Vein endothelial cell (primary cell): Measurements from ENCODE around the gene ATP1A2. TPM values are rescaled to one million over a fixed set of nuclear protein-coding genes. Genes with fewer than 3 reads are reported as not detected.

Experiments used
- total RNA-seq: library from RNA; depleted of rRNA; stranded (reverse); fragments of >200 nt; gene quantifications from 2 replicates; pipeline ENCODE4 v1.2.3, GENCODE V29; 2012

Gene ATP1A2
- total RNA-seq, result not detected in 2 replicates

GRCh38 chr1:160115545-160116282 lies at the start of gene ATP1A2:
TSS of gene ATP1A2 (plus strand) at chr1:160115759. CDS start at chr1:160115862, 103 bp downstream.

GRCh38 chr1:160069460-160070231 lies 45.9 kb upstream of the ATP1A2 start, which contains the start of gene KCNJ10:
TSS of gene KCNJ10 (minus strand) at chr1:160070160. CDS start at chr1:160042532, 27,628 bp downstream.

GRCh38 chr1:160081261-160081936 lies 34.2 kb upstream of the ATP1A2 start, which contains the start of gene KCNJ9:
TSS of gene KCNJ9 (plus strand) at chr1:160081538. CDS start at chr1:160084031, 2,493 bp downstream.

GRCh38 chr1:160097911-160098851 lies 17.4 kb upstream of the ATP1A2 start, which contains the start of gene IGSF8:
TSS of gene IGSF8 (minus strand) at chr1:160098619. CDS start at chr1:160098472, 147 bp downstream.

GRCh38 chr1:160151303-160151702 lies 35.7 kb downstream of the ATP1A2 start, which contains the start of gene ATP1A4:
TSS of gene ATP1A4 (plus strand) at chr1:160151603. CDS start at chr1:160152041, 438 bp downstream.

GRCh38 chr1:160189649-160190625 lies 74.4 kb downstream of the ATP1A2 start, which contains the start of gene CASQ1:
TSS of gene CASQ1 (plus strand) at chr1:160190575. CDS start at chr1:160190752, 177 bp downstream.

Other genes starting within 250 kb of the ATP1A2 start
- gene CFAP45, start 215.6 kb upstream of the ATP1A2 start, total RNA-seq, result 0.65 and 1.5 TPM in 2 replicates
- gene TAGLN2, start 190.3 kb upstream of the ATP1A2 start, total RNA-seq, result 403 and 470 TPM in 2 replicates
- not detected in 2 replicates for gene IGSF9, start 170.1 kb upstream of the ATP1A2 start, total RNA-seq
- not detected in 2 replicates for gene SLAMF9, start 161.5 kb upstream of the ATP1A2 start, total RNA-seq
- 4.6 and 5.6 TPM in 2 replicates for gene PIGM, start 83.8 kb upstream of the ATP1A2 start, total RNA-seq
- gene KCNJ10, start 45.6 kb upstream of the ATP1A2 start, total RNA-seq, result not detected in 2 replicates
- gene KCNJ9, start 34.2 kb upstream of the ATP1A2 start, total RNA-seq, result not detected in 2 replicates
- 7.6 and 7.8 TPM in 2 replicates for gene IGSF8, start 17.1 kb upstream of the ATP1A2 start, total RNA-seq
- not detected in 2 replicates for gene ATP1A4, start 35.8 kb downstream of the ATP1A2 start, total RNA-seq
- not detected in 2 replicates for gene CASQ1, start 74.8 kb downstream of the ATP1A2 start, total RNA-seq
- gene PEA15, start 89.6 kb downstream of the ATP1A2 start, total RNA-seq, result 198 and 211 TPM in 2 replicates
- gene DCAF8, start 146.8 kb downstream of the ATP1A2 start, total RNA-seq, result 93.4 and 105 TPM in 2 replicates
- gene PEX19, start 169.4 kb downstream of the ATP1A2 start, total RNA-seq, result 36.9 and 37.9 TPM in 2 replicates
- 213 and 223 TPM in 2 replicates for gene COPA, start 227.5 kb downstream of the ATP1A2 start, total RNA-seq
- 112 and 163 TPM in 2 replicates for gene NCSTN, start 227.6 kb downstream of the ATP1A2 start, total RNA-seq